ENCODE data around the gene PATJ.
"Not testable (repeated sequence)": the region's sequence is repeated elsewhere in the genome, so short reads cannot be mapped to it uniquely, and the experiment has no call there.

PATJ gene

GRCh38 chr1:62177621-62178020 lies 435.3 kb downstream of the PATJ start:
- no peak for TF ChIP-seq CTCF (IDR thresholded peaks at IDR 0.05; ENCODE audit: extremely low read depth, missing control alignments)
- DNase-seq (ENCODE audit: low spot score): no peak

GRCh38 chr1:62178372-62178771 lies 436.1 kb downstream of the PATJ start:
- TF ChIP-seq CTCF (IDR thresholded peaks at IDR 0.05; ENCODE audit: extremely low read depth, missing control alignments): no peak
- no peak for DNase-seq (ENCODE audit: low spot score)

- DNase-seq (ENCODE audit: low spot score): not testable (repeated sequence)
Observed at GRCh38 chr1:62180054-62180453, 437.8 kb downstream of the PATJ start.

GRCh38 chr1:62180639-62181038 lies 438.4 kb downstream of the PATJ start:
- TF ChIP-seq CTCF (IDR thresholded peaks at IDR 0.05; ENCODE audit: extremely low read depth, missing control alignments): no peak
- no peak for DNase-seq (ENCODE audit: low spot score)

GRCh38 chr1:62181532-62181931 lies 439.3 kb downstream of the PATJ start:
- no peak for TF ChIP-seq CTCF (IDR thresholded peaks at IDR 0.05; ENCODE audit: extremely low read depth, missing control alignments)
- DNase-seq (ENCODE audit: low spot score): no peak

GRCh38 chr1:62182157-62182556 lies 439.9 kb downstream of the PATJ start:
- not testable (repeated sequence) for DNase-seq (ENCODE audit: low spot score)

- DNase-seq (ENCODE audit: low spot score): not testable (repeated sequence)
Observed at GRCh38 chr1:62183164-62184020, 441.1 kb downstream of the PATJ start.

- no peak for TF ChIP-seq CTCF (IDR thresholded peaks at IDR 0.05; ENCODE audit: extremely low read depth, missing control alignments)
- DNase-seq (ENCODE audit: low spot score): no peak
Observed at GRCh38 chr1:62184336-62184735, 442.1 kb downstream of the PATJ start.

- not testable (repeated sequence) for DNase-seq (ENCODE audit: low spot score)
Observed at GRCh38 chr1:62185233-62185632, 443.0 kb downstream of the PATJ start.

GRCh38 chr1:62185677-62186076 lies 443.4 kb downstream of the PATJ start:
- no peak for TF ChIP-seq CTCF (IDR thresholded peaks at IDR 0.05; ENCODE audit: extremely low read depth, missing control alignments)
- DNase-seq (ENCODE audit: low spot score): no peak

Measured in GM20000 (cell line).